AG04450 (cell line): ENCODE measurements around the gene NUP35. TPM values are rescaled to one million over a fixed set of nuclear protein-coding genes. Genes with fewer than 3 reads are reported as not detected.

Experiments
- CTCF ChIA-PET: fragments of 300-600, 350-600 bp; formaldehyde crosslinking; extraction: SDS; loops from one replicate; lab custom pipeline; 2022; ENCODE audit warnings: antibody characterized with exemption, inconsistent platforms; lab: Charles Lee
- POLR2A ChIA-PET: fragments of 350-600 bp; formaldehyde crosslinking; extraction: SDS; loops from one replicate; lab custom pipeline; 2021; ENCODE audit warnings: antibody characterized with exemption, inconsistent platforms; lab: Yijun Ruan, JAX
- DNase-seq: peaks from one replicate; pipeline ENCODE4 v3.0.0-alpha.2; 2011; ENCODE audit warnings: low read depth, low spot score
- H3K27ac ChIP-seq: one replicate; pipeline ENCODE4 v1.5.1; 2012; ENCODE audit warnings: low read depth, low read length, control low read depth
- H3K27me3 ChIP-seq: one replicate; pipeline ENCODE4 v1.6.0; 2012; ENCODE audit warnings: low read length; ENCODE audit not compliant: control insufficient read depth, insufficient read depth
- H3K4me3 ChIP-seq: 2 replicates; pipeline ENCODE4 v1.5.1; 2011; ENCODE audit warnings: mild to moderate bottlenecking, low read depth, low read length, control low read depth
- H3K9me3 ChIP-seq: 2 replicates; pipeline ENCODE4 v1.5.1; 2012; ENCODE audit warnings: low read length; ENCODE audit not compliant: control insufficient read depth, insufficient read depth
- polyA plus RNA-seq: library from polyadenylated mRNA; depleted of rRNA; stranded (reverse); fragments of >200 nt; gene quantifications from 2 replicates; pipeline ENCODE4 v1.2.3, GENCODE V29; 2011
- TF ChIP-seq, protein P1 (sequence below): IDR thresholded peaks from 2 replicates; pipeline ENCODE4 v1.5.1; 2011; ENCODE audit warnings: low read depth, low read length, control low read depth, inconsistent platforms

NUP35 gene
- polyA plus RNA-seq, 1 experiment: 10.5 TPM

- Histone ChIP-seq H3K9me3 (no peaks in the 10 kb centered on the region), H3K27ac (no peak overlapping the region), H3K27me3 (no peaks in the 10 kb centered on the region), H3K4me3 (no peak overlapping the region)
- DNase-seq: no peak
- TF ChIP-seq, protein P1, sequence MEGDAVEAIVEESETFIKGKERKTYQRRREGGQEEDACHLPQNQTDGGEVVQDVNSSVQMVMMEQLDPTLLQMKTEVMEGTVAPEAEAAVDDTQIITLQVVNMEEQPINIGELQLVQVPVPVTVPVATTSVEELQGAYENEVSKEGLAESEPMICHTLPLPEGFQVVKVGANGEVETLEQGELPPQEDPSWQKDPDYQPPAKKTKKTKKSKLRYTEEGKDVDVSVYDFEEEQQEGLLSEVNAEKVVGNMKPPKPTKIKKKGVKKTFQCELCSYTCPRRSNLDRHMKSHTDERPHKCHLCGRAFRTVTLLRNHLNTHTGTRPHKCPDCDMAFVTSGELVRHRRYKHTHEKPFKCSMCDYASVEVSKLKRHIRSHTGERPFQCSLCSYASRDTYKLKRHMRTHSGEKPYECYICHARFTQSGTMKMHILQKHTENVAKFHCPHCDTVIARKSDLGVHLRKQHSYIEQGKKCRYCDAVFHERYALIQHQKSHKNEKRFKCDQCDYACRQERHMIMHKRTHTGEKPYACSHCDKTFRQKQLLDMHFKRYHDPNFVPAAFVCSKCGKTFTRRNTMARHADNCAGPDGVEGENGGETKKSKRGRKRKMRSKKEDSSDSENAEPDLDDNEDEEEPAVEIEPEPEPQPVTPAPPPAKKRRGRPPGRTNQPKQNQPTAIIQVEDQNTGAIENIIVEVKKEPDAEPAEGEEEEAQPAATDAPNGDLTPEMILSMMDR: no peak
- CTCF ChIA-PET: no interaction called here
- POLR2A ChIA-PET: no interaction called here
Observed at GRCh38 chr2:183192343-183192742, 68.1 kb downstream of the NUP35 start.

GRCh38 chr2:183193904-183194303 lies 69.7 kb downstream of the NUP35 start:
- no peak overlapping the region for H3K27ac ChIP-seq
- DNase-seq: no peak
- POLR2A ChIA-PET: no interaction called here
- H3K9me3 ChIP-seq: no peaks in the 10 kb centered on the region
- no peak overlapping the region for H3K4me3 ChIP-seq
- CTCF ChIA-PET: interaction anchor here (1.0 kb wide), 1 partner anchor 410 kb away, joined by 3 read pairs; no protein-coding TSS in a partner anchor
- H3K27me3 ChIP-seq: no peaks in the 10 kb centered on the region
- TF ChIP-seq, protein P1: no peak

DNA sequence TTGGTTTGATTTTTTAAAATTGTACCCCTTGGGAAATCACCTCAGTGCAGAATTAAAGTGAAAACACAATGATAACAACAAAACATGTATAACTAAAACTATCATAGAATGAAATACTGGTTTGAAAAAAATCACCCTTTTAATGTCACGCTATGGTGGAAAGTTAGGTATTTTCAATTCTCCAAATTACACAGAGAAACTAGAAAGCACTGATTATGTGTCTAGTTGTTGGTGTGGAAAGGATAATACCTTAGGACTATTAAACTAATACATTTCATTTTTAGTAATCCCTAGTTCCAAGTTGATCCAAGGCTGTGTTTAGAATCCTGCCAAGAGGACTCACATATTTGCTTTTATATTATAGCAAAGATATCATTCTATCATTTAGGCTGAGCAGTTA lies 71.2 kb downstream of the NUP35 start:
- TF ChIP-seq, protein P1: no peak
- ChIA-PET POLR2A (no interaction called here), CTCF (no interaction called here)

GRCh38 chr2:183195998-183196409 lies 71.8 kb downstream of the NUP35 start:
- ChIA-PET CTCF (no interaction called here), POLR2A (no interaction called here)
- no peak for DNase-seq
- TF ChIP-seq, protein P1: no peak
- H3K27me3 ChIP-seq: no peaks in the 10 kb centered on the region
- no peak overlapping the region for H3K4me3 ChIP-seq
- H3K27ac ChIP-seq: no peak overlapping the region
- no peaks in the 10 kb centered on the region for H3K9me3 ChIP-seq

More for the DNA sequence above, 71.2 kb downstream of the NUP35 start:
- DNase-seq: no peak
- Histone ChIP-seq H3K27me3 (no peaks in the 10 kb centered on the region), H3K9me3 (no peaks in the 10 kb centered on the region), H3K4me3 (no peak overlapping the region), H3K27ac (no peak overlapping the region)

- POLR2A ChIA-PET: no interaction called here
- Histone ChIP-seq H3K9me3 (no peaks in the 10 kb centered on the region), H3K4me3 (no peak overlapping the region), H3K27me3 (no peaks in the 10 kb centered on the region), H3K27ac (no peak overlapping the region)
- TF ChIP-seq, protein P1: no peak
- no peak for DNase-seq
- CTCF ChIA-PET: no interaction called here
Observed at GRCh38 chr2:183204397-183204796, 80.2 kb downstream of the NUP35 start.
